Activated gamma-delta T cell (primary cell): Measurements from ENCODE around the gene MACROH2A1.

Experiments
- DNase-seq: peaks from one replicate; lab custom pipeline; 2025; lab: John Stamatoyannopoulos, UW
- total RNA-seq, 2 donors: gene quantifications; one replicate each; lab custom pipeline; 2026; lab: John Stamatoyannopoulos, UW

The MACROH2A1 gene
- total RNA-seq, result 170 to 177 reads per million in 2 donors

GRCh38 chr5:135398855-135399793 is at the start of gene MACROH2A1:
Gene MACROH2A1, minus strand, starts transcription at chr5:135399231. Its CDS starts 10,138 bp downstream, at chr5:135389093.
- peak; percentile 70 for DNase-seq

GRCh38 chr5:135448071-135448739 is 49.2 kb upstream of the MACROH2A1 start:
- DNase-seq, result no peak

DNA sequence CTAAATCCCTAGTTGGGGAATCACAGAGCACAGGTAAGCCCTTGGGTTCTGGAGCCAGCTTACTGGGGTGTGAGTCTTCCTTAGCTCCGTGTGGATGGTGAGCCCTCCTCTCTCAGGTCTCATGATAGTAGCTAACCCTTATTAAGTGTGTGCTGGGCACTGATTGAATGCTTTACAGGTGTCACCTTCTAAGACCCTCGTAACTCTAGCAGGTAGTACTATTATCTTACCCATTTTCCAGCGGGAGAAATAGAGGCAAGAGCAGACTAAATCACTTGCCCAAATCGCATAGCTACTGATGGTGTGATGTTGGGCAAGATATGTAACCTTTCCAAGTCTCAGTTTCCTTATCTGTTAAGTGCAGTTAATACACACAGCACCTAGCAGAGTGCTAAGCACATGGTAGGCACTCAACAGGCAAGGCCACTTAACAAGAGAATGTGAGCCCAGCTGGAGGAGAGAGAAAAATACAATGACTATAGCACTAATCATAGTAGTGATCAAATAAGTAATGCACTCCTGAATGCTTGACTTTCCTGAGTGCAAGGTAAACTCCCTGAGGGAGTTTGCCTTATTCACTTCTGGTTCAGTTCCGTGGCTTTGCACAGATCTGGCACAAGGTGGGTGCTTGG is 48.4 kb upstream of the MACROH2A1 start, which contains the start of gene DCANP1:
Gene DCANP1 (minus strand): TSS at position 51 of the 632 bp plus-strand sequence. CDS start 240 bp downstream, outside the sequence.
- no peak for DNase-seq

GRCh38 chr5:135446615-135447014 is 47.6 kb upstream of the MACROH2A1 start:
- no peak for DNase-seq

DNA sequence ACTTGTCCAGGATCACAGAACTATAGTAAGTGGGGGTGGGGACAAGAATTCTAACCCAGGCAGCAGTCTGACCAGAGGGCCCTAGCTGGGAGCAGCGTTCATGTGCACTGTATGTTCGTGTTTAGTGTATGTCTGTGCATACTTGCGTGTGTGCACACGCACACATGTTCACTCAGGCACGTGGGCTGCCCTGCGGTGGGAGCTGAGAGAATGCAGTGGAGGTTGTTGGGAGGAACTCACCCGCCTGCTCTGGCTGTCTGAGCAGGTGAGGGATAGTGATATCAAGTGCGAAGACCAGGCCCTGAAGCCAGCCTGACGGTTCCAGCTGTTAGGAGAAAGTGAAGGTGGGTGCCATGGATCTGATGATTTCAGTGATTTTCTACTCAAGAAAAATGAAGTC is 47.2 kb upstream of the MACROH2A1 start:
- no peak for DNase-seq

DNA sequence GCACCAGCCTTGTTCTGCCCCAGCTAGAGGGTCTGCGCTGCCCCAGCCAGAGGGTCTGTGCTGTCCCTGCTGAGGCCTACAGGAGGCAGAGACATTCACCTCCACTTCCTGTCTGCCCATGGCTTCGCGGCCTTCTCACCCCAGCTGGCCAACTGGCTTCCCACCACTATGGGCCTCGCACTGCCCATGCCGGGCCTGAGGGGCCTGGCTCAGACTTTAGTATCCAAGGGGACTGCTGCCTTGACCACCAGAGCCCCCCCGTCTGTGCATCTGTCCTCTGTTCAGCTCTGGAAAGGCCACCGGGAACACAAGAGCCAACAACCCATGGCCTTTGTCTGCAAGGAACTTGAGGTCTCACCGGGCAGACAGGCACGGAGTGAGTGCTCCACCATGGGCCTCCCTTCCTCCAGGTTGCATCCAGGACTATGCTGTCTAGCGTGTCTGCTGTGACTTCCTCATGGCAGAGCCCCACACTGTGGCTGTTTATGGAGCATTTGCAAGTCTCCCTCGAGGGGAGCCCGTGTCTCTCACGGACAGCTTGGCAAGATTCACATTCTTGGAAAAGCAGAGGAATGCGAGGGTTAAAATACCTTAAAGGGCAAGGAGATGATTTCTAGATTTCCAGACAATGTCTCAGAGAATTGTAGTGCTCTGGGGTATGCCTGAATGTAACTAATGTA is 46.4 kb upstream of the MACROH2A1 start:
- no peak for DNase-seq

DNA sequence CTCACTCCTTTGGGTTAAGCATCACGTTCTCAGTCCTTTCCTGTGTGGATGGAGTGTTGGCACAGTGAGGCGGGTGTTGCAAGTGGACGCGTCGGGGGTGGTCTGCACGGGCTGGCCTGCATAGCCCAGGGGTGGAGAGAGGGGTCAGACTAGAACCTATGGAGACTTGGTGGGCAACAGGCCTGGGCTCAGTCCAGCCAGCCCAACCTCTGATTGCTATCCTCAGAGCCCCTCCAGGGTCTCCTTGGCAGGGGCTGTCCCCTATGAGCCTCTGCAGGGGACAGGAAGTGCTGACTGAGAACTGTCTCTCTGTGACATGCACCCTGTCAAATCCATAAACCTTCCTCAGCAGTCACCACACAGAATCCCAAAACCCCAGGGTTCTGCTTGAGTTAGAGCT is 45.9 kb upstream of the MACROH2A1 start:
- no peak for DNase-seq

DNA sequence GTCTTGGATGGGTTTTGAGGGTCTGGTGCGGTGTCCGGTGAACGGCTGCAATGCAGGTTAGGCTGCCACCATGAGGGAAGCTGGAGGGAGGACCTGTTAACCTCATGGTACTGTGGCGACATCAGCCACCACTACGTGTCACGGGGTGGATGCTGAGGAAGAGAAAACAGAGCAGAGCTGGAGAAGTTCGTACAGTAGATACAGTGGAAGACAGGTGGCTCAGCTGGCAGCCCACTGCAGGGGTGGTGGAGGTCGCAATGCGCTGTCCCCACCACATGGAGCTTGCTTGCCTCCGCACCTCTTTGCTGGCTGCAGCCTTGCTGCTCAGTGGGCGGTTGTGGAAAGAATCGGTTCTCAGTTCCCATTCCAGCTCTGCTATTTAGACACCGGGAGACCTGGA is 45.3 kb upstream of the MACROH2A1 start:
- no peak for DNase-seq

- DNase-seq, result no peak
Measured at GRCh38 chr5:135443161-135443960, 44.3 kb upstream of the MACROH2A1 start.

DNA sequence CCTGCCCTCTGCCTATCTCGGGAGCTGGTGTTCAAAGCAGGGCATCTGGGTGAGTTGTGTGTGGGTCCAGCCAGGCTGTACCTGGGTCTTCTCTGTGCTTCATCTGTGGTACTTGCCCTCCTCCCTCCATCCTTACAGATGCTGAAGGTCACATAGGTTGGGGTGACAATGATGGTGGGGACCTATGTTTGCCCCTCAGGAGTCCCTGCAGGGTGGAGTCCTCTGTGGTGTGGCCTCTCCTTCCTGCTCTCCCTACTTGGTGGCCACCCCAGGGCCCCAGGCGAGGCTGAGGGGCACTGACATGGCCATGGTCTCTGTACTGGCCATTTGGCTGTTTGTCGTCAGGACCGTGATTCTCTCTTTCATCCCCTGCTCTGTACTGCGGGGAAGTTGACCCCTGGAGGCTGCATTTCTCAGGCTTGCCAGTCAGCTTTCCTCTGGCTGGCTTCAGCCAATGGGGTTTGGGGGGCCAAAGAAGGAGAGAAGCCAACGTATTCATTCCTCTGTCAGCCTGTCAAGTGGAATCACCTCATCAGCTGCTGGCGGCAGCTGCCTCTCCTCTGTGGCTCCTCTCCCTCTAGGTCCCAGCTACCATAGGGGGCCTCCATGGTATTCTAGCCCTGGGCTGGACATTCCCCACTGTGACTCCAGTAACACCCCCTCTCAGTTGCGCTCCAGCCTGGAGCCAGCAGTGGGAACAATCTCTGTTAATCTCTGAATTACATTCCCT is 43.6 kb upstream of the MACROH2A1 start:
- DNase-seq, result no peak

- DNase-seq, result no peak
Measured at GRCh38 chr5:135441919-135442318, 42.9 kb upstream of the MACROH2A1 start.

GRCh38 chr5:135441350-135441831 is 42.4 kb upstream of the MACROH2A1 start:
- DNase-seq, result no peak

DNA sequence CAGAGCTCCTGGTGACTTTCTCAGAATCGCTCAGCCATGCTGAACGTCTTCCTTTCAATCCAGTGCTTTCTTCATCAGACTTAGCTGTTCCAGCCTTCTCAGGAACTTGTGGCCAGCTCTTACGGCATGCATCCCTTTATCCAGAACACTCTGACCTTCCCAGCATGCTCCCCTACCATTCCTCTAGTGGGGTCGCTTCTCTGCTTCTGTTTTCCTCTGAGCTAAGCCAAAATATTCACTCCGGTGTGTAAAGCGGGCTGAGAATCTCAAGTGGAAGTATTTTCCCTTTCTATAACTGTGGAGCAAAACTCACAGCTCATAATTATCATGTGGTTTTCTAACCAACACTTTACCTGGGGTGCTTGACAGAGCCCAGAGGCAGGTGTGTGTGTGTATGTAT is 41.9 kb upstream of the MACROH2A1 start:
- no peak for DNase-seq

DNA sequence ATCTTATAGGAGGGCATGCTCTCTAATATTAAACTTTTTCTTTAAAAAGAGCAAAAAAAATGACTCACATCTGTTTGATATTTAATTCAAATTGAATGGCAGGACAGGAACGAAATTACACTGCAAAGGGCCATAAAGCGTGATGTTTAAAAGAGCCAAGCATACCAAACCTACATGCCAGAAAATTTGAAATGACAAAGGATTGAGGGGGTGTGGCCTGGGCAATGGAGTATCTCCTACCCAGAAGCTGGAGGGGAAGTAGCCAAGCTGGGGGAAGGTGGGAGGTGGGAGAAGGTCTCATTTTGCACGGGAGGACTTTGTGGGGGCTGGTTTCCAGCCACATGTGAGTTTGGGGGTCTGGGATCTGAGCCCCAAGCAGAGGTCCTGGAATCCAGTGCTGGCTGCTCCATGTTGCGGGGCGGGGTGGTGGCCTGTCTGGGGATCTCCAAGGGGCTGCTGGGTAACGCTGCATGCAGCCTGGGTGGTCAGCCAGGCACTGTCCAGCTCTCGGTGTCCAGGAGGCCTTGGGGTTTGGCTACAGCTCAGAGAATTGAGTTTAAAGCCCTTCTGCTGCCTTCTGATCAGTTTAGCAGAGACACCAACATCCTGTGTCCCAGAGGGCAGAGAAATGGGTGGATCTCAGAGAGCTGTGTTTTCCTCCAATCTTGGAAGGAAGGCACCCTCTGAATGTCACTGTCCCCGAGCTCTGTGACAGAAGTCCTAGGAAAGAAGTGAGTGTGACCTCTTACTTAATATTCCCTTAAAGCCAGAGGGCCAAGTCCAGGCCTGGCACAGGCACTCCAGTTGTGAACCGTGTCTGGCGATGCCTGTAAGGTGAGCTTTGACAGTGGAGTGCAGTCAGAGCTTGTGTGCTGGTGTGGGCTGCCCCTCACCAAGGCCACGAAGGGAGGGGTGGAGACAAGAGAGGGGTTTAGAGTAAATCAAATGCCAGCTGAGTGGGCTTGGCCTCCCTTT is 40.5 kb upstream of the MACROH2A1 start:
- DNase-seq, result no peak

DNA sequence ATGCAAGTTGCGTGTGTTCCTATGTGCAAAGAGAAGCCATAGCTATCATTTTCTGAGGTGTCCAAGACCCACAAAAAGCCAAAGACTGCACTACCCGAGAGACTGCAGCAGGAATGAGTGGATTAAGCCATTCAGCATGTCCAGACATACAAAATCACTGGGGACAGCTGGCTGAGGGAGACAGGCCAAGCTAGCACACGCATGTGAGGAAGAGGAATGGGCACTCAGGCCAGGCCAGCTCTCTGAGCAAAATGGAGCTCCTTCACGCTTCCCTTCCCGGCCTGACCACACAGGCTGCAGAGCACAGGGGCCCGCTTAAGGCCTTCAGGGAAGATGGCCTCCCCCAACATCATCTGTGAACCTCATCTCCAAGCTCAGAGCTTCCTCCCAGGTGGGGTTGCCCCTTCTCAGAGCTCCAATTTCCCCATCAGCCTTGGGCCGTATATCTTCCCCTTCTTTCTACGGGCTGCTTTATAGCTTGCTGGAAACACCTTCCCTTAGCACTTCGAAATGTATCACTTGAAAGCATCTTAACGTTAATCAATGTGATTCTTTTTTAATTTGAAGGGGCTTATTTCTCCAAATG is 39.7 kb upstream of the MACROH2A1 start:
- no peak for DNase-seq

- DNase-seq, result no peak
Measured at GRCh38 chr5:135437796-135438560, 38.9 kb upstream of the MACROH2A1 start.

- no peak for DNase-seq
Measured at GRCh38 chr5:135437422-135437795, 38.4 kb upstream of the MACROH2A1 start.

DNA sequence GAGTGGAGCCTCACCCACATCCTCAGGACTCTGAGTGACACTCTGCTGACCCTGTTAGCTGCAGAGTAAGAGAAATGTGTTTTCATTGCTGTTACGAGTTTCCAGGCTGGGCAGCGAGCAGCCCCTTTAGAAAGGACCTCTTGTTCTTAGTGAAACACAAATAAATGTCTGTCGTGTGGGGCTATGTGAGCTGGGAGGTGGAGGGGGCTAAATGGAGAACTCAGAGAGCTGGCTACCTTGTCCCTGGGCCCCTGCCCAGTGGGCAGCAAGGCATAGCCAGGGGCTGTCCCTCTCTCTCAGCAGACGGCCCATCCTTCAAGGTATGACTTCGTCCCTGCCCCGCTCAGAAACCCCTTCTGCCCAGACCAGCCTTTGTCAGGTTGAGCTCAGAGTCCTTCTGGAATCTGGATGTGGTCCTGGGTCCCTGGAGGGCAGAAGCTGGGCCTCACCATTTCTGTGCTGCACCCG is 38.0 kb upstream of the MACROH2A1 start:
- DNase-seq, result no peak
